ENCODE results near the gene SGSH.

Gene SGSH

DNA sequence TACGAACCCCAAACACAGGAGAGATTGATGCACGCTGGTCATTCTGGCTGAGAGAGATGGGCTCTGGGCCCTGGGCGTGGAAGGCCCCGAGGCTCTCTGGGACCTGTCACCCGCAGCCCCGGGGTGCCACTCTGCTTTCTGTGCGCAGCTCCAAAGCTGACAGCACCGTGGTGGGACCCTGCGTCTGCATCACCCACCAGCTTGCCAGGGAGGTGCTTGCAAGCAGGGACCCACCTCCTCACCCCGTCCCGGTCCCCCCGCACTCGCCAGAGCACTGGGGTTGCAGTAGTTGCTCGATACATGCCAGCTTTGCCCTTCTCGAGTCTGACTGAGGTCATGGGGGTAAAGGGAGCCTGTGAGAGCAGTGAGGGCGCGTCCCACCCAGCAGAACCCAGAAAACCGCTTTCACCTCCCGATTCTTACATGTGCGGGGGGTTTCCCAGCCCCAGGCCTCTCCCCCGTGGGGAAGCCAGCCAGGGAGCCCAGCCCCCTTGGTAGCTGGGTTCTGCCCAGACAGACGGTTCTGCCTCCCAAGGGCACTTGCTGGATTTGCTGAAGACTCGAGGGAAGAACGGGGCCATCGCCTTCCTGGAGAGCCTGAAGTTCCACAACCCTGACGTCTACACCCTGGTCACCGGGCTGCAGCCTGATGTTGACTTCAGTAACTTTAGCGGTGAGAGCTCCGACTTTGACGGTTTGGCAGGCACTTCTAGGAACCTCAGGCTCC, 37.9 kb downstream of the SGSH start:
- no peak for DNase-seq

DNA sequence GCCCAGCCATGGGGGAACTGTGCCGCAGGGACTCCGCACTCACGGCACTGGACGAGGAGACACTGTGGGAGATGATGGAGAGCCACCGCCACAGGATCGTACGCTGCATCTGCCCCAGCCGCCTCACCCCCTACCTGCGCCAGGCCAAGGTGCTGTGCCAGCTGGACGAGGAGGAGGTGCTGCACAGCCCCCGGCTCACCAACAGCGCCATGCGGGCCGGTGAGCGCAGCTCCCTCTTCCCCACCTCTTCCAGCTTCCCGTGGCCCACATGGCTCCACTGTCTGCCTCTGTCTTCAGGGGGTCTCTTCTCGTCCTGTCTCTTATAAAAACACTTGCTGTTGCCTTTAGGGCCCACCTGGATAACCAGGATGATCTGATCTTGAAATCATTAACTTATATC, 38.7 kb downstream of the SGSH start:
- no peak for DNase-seq

DNA sequence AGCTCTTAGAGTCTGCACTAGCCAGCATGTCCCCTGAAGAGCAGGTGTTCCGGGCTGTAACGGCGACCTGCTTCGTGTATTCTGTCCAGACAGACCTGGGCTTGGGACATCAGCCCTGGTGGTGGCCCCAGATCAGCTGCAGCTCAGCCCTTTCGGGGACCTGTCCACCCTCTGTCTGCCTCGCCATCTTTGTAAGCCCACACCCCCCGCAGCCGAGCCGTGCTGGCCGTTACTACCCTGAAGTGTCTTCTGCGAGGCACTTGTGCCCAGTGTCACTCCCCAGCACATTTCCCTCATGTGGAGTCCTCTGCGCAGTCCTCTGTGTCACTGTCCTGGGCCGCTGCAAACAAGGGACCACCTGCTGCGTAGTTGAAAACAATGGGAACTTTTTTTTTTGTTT, 39.9 kb downstream of the SGSH start:
- no peak for DNase-seq

DNA sequence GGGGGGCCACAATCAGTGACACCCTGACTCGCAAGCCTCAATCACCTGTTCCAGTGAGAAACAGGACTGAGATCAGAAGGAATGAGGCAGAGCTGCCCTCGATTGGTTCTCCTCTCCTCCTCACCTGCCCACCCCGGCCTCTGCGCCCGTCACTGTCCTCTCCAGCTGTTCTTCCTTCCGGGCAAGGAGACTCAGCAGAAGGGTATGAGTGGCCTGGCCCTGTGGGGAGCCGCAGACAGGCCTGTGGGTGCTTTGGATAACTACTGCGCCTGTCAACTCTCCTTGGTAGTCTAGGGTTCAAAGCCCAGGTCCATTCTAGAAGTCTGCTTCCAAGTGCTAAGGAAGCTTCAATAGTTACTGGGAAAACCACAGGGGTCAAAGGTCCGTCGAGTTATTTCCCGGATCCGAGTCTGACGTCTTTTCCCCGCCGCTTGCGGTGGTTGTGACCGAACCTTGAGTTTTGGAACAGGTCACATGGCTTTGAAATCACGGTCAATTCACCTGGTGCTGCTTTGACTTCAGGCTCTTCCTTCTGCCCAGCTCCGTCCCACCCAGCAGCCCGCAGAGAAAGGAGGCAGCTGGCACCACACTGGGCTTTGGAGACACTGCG, 42.0 kb downstream of the SGSH start:
- DNase-seq = no peak

DNA sequence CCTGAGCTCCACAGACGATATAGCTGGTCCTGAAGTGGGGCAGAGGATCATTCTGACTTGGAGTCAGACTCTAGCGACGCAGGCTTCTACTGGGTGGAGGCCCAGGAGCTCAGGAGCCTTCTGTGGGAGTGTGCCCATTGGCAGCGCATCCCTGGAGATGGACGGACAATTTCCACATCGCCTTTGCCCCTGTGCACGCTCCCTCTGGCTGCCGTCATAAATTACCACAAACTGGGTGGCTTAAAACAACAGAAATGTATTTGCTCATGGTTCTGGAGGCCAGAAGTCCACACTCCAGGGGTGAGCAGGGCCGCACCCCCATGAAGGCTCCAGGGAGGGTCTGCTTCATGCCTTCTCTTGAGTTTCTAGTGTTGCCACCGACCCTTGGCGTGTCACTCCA, 43.4 kb downstream of the SGSH start:
- DNase-seq = no peak

DNA sequence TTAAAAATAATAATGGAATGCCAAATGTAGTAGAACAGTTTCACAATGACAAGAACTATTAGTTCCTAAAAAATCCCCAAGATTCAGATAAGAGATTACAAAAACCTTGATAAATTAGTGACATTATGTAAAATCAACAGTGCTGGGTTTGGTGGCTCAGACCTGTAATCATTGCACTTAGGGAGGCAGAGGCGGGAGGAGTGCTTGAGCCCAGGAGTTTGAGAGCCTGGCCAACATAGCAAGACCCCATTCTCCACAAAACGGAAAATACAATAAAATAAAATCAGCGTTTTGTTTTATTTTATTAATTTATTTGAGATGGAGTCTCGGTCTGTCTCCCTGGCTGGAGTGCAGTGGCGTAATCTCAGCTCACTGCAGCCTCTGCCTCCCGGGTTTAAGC, 46.2 kb downstream of the SGSH start:
- no peak for DNase-seq

DNA sequence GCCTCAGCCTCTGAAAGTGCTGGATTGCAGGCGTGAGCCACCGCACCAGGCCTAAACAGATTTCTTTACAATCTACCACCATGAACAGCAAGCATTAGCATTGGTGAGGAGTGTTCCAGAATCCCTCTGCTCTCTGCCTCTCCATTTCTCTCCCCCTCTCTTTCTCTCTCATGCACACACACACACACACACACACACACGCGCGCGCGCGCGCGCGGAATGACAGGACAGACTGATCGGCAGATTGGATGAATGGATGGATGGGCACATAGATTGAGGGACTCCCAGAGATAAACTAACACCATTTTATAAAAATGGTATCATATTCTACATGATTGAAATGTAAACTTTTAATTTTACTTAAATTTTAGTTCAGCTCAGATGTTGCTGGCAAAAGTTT, 47.0 kb downstream of the SGSH start:
- no peak for DNase-seq

DNA sequence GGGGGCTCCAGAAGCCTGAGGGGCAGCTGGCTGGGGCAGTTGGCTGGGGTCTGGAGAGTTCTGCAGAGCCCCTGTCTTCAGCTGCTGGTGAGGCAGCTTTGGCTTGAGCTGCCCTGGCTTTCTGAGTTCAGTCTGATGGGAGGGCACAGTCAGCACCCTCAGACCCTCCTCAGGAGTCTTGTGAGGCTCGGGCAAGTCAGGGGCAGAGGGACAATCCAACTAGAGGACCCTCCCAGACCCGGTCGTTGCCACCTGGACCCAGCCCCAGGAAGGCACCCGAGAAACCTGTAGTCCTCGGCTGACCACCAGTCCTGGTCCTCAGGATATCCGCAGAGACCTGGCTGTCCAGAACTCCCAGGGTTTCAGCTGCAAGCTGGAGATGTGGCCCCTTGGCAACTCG, 48.5 kb downstream of the SGSH start:
- no peak for DNase-seq

DNA sequence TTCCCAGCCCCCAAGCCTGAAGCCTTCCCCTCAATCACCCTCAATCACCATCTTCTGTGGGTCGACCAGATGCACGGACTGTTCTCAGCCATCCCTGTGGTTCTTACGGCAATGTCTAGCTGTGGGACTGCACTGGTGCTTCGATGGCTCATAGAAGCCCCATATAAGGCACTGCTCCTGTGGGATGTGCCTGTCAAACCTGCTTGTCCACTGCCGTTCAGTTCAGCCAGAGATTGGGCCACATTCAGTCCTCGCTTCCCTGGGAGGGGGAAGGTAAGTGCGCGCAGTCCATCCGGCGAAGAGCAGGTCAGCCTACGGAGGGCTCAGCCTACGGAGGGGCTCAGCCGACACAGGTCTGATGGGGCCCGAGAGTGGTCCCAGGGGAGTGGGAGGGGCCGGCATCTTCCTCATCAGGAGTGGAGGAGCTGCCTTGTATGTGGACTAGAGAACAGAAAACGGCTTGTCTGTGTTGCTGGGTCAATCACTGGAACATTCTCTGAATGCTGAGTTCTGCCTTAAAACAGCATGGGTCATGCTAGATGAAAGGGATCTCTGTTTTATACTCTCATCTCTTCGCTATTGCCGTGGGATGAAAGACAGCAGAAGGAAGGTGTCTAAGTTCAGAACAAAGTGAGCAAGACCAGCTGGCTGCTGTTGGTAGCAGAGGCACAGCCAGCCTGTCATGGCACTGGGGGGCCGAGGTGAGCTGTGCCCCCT, 50.2 kb downstream of the SGSH start, which contains the start of gene CARD14:
TSS of gene CARD14 (plus strand) at position 247 of the 717 bp plus-strand sequence. CDS start 11,409 bp downstream, outside the sequence.
- DNase-seq = no peak

DNA sequence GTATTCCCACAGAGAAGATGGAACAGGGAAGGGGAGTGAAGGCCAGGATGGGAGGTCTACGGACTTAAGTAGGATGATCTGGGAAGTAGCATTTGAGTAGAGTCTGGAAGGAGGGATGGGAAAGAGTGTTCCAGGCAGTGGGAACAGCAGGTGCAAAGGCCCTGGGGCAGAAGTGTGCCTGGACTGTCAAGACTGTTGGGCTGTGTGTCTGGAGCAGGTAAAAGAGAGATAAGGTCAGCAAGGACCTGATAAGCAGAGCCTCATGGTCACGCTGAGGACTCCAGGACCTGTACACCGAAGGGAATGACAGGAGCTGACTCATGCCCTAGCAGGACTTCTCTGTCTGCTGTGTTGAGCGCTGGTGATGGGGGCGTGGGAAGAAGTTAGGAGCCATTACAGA, 51.0 kb downstream of the SGSH start:
- no peak for DNase-seq

DNA sequence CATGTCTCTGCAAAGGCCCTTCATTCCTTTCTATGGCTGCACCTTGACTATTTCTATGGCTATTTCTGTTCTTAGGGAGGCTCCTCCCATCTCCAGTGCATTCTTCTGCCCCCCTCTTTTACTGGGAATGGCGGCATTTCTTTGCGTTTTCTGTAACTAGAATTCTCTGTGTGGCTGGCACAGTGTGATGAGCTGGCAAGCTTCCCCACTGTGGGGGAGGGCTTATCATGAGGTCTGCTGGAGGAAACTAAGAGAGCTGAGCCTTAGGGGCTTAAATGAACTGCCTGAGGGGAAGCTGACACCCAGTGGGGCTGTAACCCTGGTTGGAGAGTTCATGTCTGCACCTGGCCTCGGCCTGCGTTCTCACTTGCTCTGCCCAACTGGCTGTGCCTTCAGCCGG, 51.8 kb downstream of the SGSH start:
- DNase-seq = no peak

DNA sequence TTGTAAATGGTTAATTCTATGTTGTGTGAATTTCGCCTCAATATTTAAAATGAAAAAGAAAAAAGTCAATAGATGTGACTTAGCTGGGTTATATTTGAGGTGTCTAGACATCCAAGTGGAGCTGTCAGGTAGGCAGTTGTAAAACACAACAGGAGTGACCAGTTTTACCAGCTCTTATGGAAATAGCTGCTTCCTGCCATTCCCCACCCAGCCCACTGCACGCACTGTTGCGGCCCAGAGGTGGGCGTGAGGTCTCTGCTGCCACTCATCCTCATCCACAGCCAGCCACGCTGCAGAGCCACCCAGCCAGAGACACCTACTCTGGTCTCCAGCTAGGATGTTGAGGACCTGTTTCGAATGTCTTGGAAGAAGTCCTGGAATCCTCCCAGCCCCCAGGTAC, 53.7 kb downstream of the SGSH start:
- no peak for DNase-seq

DNA sequence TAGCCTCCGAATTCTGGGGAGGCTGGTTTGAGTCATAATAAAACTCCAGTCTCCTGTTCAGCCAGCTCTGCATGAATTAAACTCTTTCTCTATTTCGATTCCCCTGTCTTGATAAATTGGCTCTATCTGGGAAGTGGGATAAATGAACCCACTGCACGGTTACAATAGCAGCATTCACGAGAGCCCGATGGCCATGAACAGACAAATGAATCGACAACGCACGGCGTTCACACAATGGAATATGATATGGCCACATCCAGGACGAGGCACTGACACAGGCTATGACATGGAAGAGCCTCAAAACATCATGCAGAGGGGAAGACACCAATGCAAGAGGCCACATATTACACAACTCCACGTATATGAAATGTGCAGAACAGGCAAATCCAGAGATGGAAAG, 55.9 kb downstream of the SGSH start:
- DNase-seq = no peak

DNA sequence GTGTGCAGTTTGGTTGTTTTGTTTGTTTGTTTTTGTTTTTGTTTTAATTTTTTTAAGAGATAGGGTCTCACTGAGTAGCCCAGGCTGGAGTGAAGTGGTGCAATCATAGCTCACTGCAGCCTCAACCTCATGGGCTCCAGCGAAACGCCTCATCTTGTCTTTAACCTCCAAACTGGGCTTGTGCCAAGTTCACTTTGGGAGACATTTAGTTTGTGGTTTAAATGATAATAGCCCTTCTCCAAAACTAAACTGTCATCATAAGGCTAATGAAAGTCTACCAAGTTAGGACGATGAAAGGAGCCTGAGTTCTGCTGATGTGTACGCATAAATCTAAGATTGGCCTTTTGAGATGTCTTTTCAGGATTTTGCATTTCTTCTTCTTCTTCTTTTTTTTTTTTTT, 56.8 kb downstream of the SGSH start:
- no peak for DNase-seq

DNA sequence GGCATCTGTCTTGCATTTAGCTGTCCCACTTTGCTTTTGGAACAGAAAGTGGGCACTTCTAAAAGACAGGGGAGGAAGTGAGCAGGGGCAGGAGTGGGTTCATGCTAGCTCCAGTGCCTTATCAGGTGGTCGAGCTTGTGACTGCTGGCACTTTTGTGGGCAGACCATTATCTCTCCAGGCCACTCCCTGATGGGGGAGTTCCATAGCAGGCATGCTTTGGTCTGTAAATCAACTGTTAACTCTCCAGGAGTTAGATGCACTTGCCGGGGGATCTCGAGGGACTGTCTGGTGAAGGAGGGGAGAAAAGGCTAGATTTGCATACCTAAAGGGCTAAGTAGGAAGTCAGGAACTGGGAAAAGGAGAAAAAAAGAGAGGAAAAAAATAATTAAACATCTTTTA, 59.6 kb downstream of the SGSH start:
- no peak for DNase-seq
